GM12891 (cell line): ENCODE data around the gene LILRA5.
"Not testable (repeated sequence)": the region's sequence is repeated elsewhere in the genome, so short reads cannot be mapped to it uniquely, and the experiment has no call there.

ENCODE experiments used
- POLR2A ChIP-seq: IDR thresholded peaks from 2 replicates; pipeline ENCODE4 v1.6.1; 2011; ENCODE audit warnings: low read depth, low read length, control low read depth
- SPI1 ChIP-seq: IDR thresholded peaks from 2 replicates; pipeline ENCODE4 v1.6.1; 2011; ENCODE audit warnings: low read depth, low read length, control low read depth

GRCh38 chr19:54278056-54278455 lies 34.9 kb downstream of the LILRA5 start:
- TF ChIP-seq SPI1, POLR2A: not testable (repeated sequence)
